H1 (cell line): ENCODE data around the gene PSG3. TPM values are rescaled to one million over a fixed set of nuclear protein-coding genes. Genes with fewer than 3 reads are reported as not detected.

ENCODE experiments used
- CTCF ChIA-PET: fragments of 300-600 bp; sonication (Branson Sonifier 250); formaldehyde crosslinking; loops from one replicate; lab custom pipeline; 2021; ENCODE audit not compliant: partially characterized antibody; lab: Charles Lee
- POLR2A ChIA-PET: fragments of 300-600 bp; sonication (Branson Sonifier 250); formaldehyde crosslinking; loops from one replicate; lab custom pipeline; 2021; ENCODE audit warnings: inconsistent platforms; ENCODE audit not compliant: partially characterized antibody; lab: Charles Lee
- DNase-seq, 2 experiments: peaks; one replicate each; pipeline versions ENCODE4 v3.0.0 to v3.0.0-alpha.2; 2010 to 2022; ENCODE audit warnings: low spot score in 2 of 2, low read depth in 1 of 2, mixed read lengths in 1 of 2
- FAIRE-seq: peaks from 2 replicates; lab custom pipeline; 2011; peaks lifted over from hg19 to GRCh38; lab: Jason Lieb, UNC
- H2AFZ ChIP-seq: 2 replicates; pipeline ENCODE4 v1.8.1; 2012; ENCODE audit warnings: low read length, inconsistent platforms
- H2AK5ac ChIP-seq: 2 replicates; pipeline ENCODE4 v1.6.1; 2013; ENCODE audit warnings: low read depth, low read length
- H2BK120ac ChIP-seq: replicated peaks from 2 replicates; pipeline ENCODE3; 2013; ENCODE audit warnings: low read depth, low read length, inconsistent platforms
- H2BK12ac ChIP-seq: 2 replicates; pipeline ENCODE4 v1.6.1; 2013; ENCODE audit warnings: low read depth, low read length
- H2BK15ac ChIP-seq: 2 replicates; pipeline ENCODE4 v1.6.1; 2013; ENCODE audit warnings: low read length
- H2BK20ac ChIP-seq: 2 replicates; pipeline ENCODE4 v1.6.1; 2013; ENCODE audit warnings: low read length
- H2BK5ac ChIP-seq: 2 replicates; pipeline ENCODE4 v1.6.1; 2013; ENCODE audit warnings: low read depth, low read length
- H3K14ac ChIP-seq: 2 replicates; pipeline ENCODE4 v1.6.1; 2013; ENCODE audit warnings: inconsistent platforms; ENCODE audit not compliant: insufficient read length
- H3K18ac ChIP-seq: 2 replicates; pipeline ENCODE4 v1.6.1; 2013; ENCODE audit warnings: low read length; ENCODE audit errors: extremely low read depth
- H3K23ac ChIP-seq: 2 replicates; pipeline ENCODE4 v1.6.1; 2013; ENCODE audit warnings: inconsistent platforms; ENCODE audit not compliant: insufficient read length
- H3K23me2 ChIP-seq: 2 replicates; pipeline ENCODE4 v1.6.1; 2013; ENCODE audit warnings: low read depth, low read length
- H3K27ac ChIP-seq: 2 replicates; pipeline ENCODE4 v1.6.1; 2011; ENCODE audit warnings: low read depth, low read length, inconsistent platforms
- H3K27me3 ChIP-seq, 4 experiments: replicated peaks in 1 of 4; 1 replicate in 1 of 4; 2 replicates in 3 of 4; pipeline versions ENCODE4 v1.6.1 to v1.8.1; 2011 to 2013; ENCODE audit warnings: low read length in 3 of 4, mild to moderate bottlenecking in 3 of 4, inconsistent platforms in 2 of 4, mixed read lengths in 2 of 4, moderate library complexity in 1 of 4; ENCODE audit not compliant: control insufficient read depth in 3 of 4, insufficient read depth in 3 of 4; ENCODE audit errors: extremely low read depth in 1 of 4
- H3K36me3 ChIP-seq, 4 experiments: 2 replicates each; pipeline versions ENCODE4 v1.6.1 to v1.8.1; 2011 to 2013; ENCODE audit warnings: mild to moderate bottlenecking in 4 of 4, low read length in 3 of 4, moderate library complexity in 2 of 4, control low read depth in 1 of 4, inconsistent platforms in 1 of 4; ENCODE audit not compliant: insufficient read depth in 4 of 4, control insufficient read depth in 2 of 4
- H3K4ac ChIP-seq: replicated peaks from 2 replicates; pipeline ENCODE3; 2013; ENCODE audit warnings: low read length, low read depth, mixed read lengths, inconsistent platforms; ENCODE audit not compliant: insufficient read length
- H3K4me1 ChIP-seq, 4 experiments: replicated peaks in 1 of 4; 1 replicate in 1 of 4; 2 replicates in 3 of 4; pipeline versions ENCODE4 v1.6.1 to v1.8.1; 2011 to 2013; ENCODE audit warnings: low read length in 3 of 4, inconsistent platforms in 2 of 4, mixed read lengths in 1 of 4; ENCODE audit not compliant: insufficient read depth in 4 of 4, control insufficient read depth in 3 of 4
- H3K4me2 ChIP-seq, 2 experiments: 2 replicates each; pipeline versions ENCODE4 v1.6.1 to v1.8.1; 2011 to 2013; ENCODE audit warnings: low read depth in 2 of 2, low read length in 2 of 2, control low read depth in 1 of 2, inconsistent platforms in 1 of 2, mild to moderate bottlenecking in 1 of 2; ENCODE audit not compliant: insufficient read depth in 1 of 2
- H3K4me3 ChIP-seq, 4 experiments: fragments of 200-600, 300-600 bp in 1 of 4; sonication (generic), shearing (Covaris generic), sonication (Bioruptor Twin) in 1 of 4; 2 replicates each; pipeline versions ENCODE4 v1.5.1 to v1.8.1; 2011 to 2016; ENCODE audit warnings: low read length in 4 of 4, low read depth in 3 of 4, control low read depth in 2 of 4, inconsistent platforms in 2 of 4, mild to moderate bottlenecking in 2 of 4, mixed read lengths in 1 of 4, moderate library complexity in 1 of 4; ENCODE audit not compliant: insufficient read depth in 2 of 4; ENCODE audit errors: extremely low read depth in 1 of 4
- H3K56ac ChIP-seq: replicated peaks from 2 replicates; pipeline ENCODE3; 2013; ENCODE audit warnings: low read depth, mild to moderate bottlenecking, mixed read lengths, low read length, inconsistent platforms; ENCODE audit not compliant: insufficient read length
- H3K79me1 ChIP-seq: 2 replicates; pipeline ENCODE4 v1.6.1; 2013; ENCODE audit warnings: low read depth, low read length, control low read depth
- H3K79me2 ChIP-seq, 2 experiments: 2 replicates each; pipeline versions ENCODE4 v1.6.1 to v1.8.1; 2012 to 2013; ENCODE audit warnings: low read length in 2 of 2, mild to moderate bottlenecking in 2 of 2, inconsistent platforms in 1 of 2; ENCODE audit not compliant: insufficient read depth in 2 of 2, control insufficient read depth in 1 of 2
- H3K9ac ChIP-seq, 4 experiments: replicated peaks in 1 of 4; 1 replicate in 1 of 4; 2 replicates in 3 of 4; pipeline versions ENCODE4 v1.6.1 to v1.8.1; 2011 to 2013; ENCODE audit warnings: low read depth in 3 of 4, low read length in 3 of 4, control low read depth in 2 of 4, mild to moderate bottlenecking in 2 of 4, moderate library complexity in 2 of 4, inconsistent platforms in 1 of 4; ENCODE audit errors: extremely low read depth in 1 of 4
- H3K9me3 ChIP-seq, 2 experiments: 2 replicates each; pipeline versions ENCODE4 v1.6.1 to v1.8.1; 2012 to 2013; ENCODE audit warnings: mild to moderate bottlenecking in 2 of 2, moderate library complexity in 2 of 2, control low read depth in 1 of 2, inconsistent platforms in 1 of 2, low read depth in 1 of 2, low read length in 1 of 2, mixed read lengths in 1 of 2; ENCODE audit not compliant: insufficient read depth in 2 of 2
- H4K20me1 ChIP-seq, 2 experiments: replicated peaks in 1 of 2; 2 replicates each; pipeline versions ENCODE3 to v1.8.1; 2011 to 2013; ENCODE audit warnings: inconsistent platforms in 2 of 2, low read length in 2 of 2, mild to moderate bottlenecking in 1 of 2; ENCODE audit not compliant: insufficient read depth in 2 of 2, control insufficient read depth in 1 of 2
- H4K5ac ChIP-seq: 2 replicates; pipeline ENCODE4 v1.6.1; 2013; ENCODE audit warnings: low read length, low read depth, mixed read lengths, inconsistent platforms; ENCODE audit not compliant: insufficient read length
- H4K8ac ChIP-seq: 2 replicates; pipeline ENCODE4 v1.8.0; 2013; ENCODE audit warnings: mild to moderate bottlenecking, moderate library complexity, low read length, inconsistent platforms; ENCODE audit not compliant: insufficient read depth; ENCODE audit errors: extremely low read depth
- H4K91ac ChIP-seq: replicated peaks from 2 replicates; pipeline ENCODE3; 2013; ENCODE audit warnings: low read length, mixed read lengths, inconsistent platforms; ENCODE audit not compliant: insufficient read length
- EGR1 ChIP-seq: IDR thresholded peaks from 2 replicates; pipeline ENCODE4 v1.6.1; 2011; ENCODE audit warnings: low read depth, low read length, borderline replicate concordance
- KDM4A ChIP-seq: IDR thresholded peaks from one replicate; pipeline ENCODE4 v1.7.1; 2012; ENCODE audit warnings: low read depth, mild to moderate bottlenecking, moderate library complexity, low read length, inconsistent platforms; ENCODE audit not compliant: severe bottlenecking
- MAFK ChIP-seq: IDR thresholded peaks from 2 replicates; pipeline ENCODE4 v1.6.1; 2012; ENCODE audit warnings: low read depth, mild to moderate bottlenecking, improper control_type of control experiment, low read length
- SP1 ChIP-seq: IDR thresholded peaks from 2 replicates; pipeline ENCODE4 v1.6.1; 2011; ENCODE audit warnings: low read depth, low read length
- SP2 ChIP-seq: IDR thresholded peaks from 2 replicates; pipeline ENCODE4 v1.6.1; 2012; ENCODE audit warnings: mild to moderate bottlenecking, low read length, inconsistent platforms
- WGBS, 2 experiments: shearing (Covaris generic) in 1 of 2; methylation state at CpG; one replicate each; pipeline versions ENCODE4 v1.1.6 to v1.1.7; 2013 to 2015; ENCODE audit warnings: low lambda C conversion rate in 2 of 2, mixed read lengths in 2 of 2, inconsistent platforms in 1 of 2, low coverage in 1 of 2, missing lambda C conversion rate in 1 of 2; ENCODE audit not compliant: insufficient replicate concordance in 2 of 2, insufficient coverage in 1 of 2, insufficient read length in 1 of 2; ENCODE audit errors: extremely low coverage in 1 of 2, missing lambda C conversion rate in 1 of 2; 5-methylcytosine and 5-hydroxymethylcytosine counted together
- polyA plus RNA-seq, 7 experiments: library from polyadenylated mRNA; depleted of rRNA in 3 of 7; stranded (reverse) in 5 of 7; unstranded in 2 of 7; fragments of >200 nt in 5 of 7; fragments of 200-250 nt in 2 of 7; gene quantifications; 1 replicate in 5 of 7; 2 replicates in 1 of 7; 4 replicates in 1 of 7; pipeline versions ENCODE4 v1.2.1 to v1.2.3, GENCODE V29; 2011 to 2013; ENCODE audit warnings: missing spikeins in 2 of 7, mixed read lengths in 2 of 7
- total RNA-seq: library from RNA; stranded (reverse); fragmentation: NEBNext Ultra II Directional; extraction: Animal tissue kit (Norgen Biotek cat#: 25700); gene quantifications from 2 replicates; pipeline ENCODE4 v1.2.1, GENCODE V29; 2021

The PSG3 gene
- total and polyA plus RNA-seq, 2 of the 8 experiments (the other 6 are each of a cell fraction or from before 2014, with no cell fraction given), result not detected

DNA sequence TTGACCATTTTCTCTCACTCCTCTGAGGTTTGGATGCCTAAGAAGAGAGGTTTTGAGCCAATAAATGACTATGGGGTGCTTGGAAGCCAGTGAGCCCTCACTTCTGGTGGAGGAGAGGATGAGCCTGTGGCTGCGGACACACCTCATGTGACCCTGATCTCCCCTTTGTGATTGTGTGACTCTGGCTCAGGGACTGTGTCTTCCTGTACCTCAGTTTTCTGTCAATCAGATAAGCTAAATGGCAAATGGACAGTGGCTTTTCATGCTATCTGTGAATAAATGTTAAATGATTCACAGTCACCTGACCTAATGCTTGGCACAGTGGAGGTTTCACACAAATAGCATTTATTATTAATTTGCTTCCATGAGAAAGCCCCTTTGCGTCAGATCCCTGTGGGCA lies 22.5 kb upstream of the PSG3 start:
- peaks cover 24 to 65% of the 10 kb centered on the region in 2 experiments; a peak in 3 of 4 replicates for H3K9me3 ChIP-seq
- no peaks in the 10 kb centered on the region; a peak in 1 of 7 replicates for H3K27me3 ChIP-seq
- no peak overlapping the region for H4K8ac ChIP-seq
- no peaks in the 10 kb centered on the region for H3K4me1 ChIP-seq
- H3K23me2 ChIP-seq, result no peaks in the 10 kb centered on the region
- no peak overlapping the region for H2BK12ac ChIP-seq
- DNase-seq (no peak), FAIRE-seq (no peak)
- CTCF ChIA-PET, result no interaction called here
- no peak overlapping the region for H3K9ac ChIP-seq
- H3K56ac ChIP-seq, result no peak overlapping the region
- no peak overlapping the region for H2AK5ac ChIP-seq
- H3K4me3 ChIP-seq, result no peak overlapping the region
- no peak overlapping the region for H3K23ac ChIP-seq
- H4K5ac ChIP-seq, result no peak overlapping the region
- H3K79me2 ChIP-seq, result no peaks in the 10 kb centered on the region
- H3K18ac ChIP-seq, result no peak overlapping the region
- no peak overlapping the region for H2BK15ac ChIP-seq
- no peak overlapping the region for H2BK5ac ChIP-seq
- no peaks in the 10 kb centered on the region for H4K20me1 ChIP-seq
- H4K91ac ChIP-seq, result no peak overlapping the region
- no peak overlapping the region for H3K4ac ChIP-seq
- POLR2A ChIA-PET, result no interaction called here
- no peak overlapping the region for H2AFZ ChIP-seq
- no peaks in the 10 kb centered on the region for H3K79me1 ChIP-seq
- H2BK20ac ChIP-seq, result no peak overlapping the region
- no peak overlapping the region for H2BK120ac ChIP-seq
- H3K14ac ChIP-seq, result no peak overlapping the region
- H3K4me2 ChIP-seq, result no peak overlapping the region
- no peak overlapping the region for H3K27ac ChIP-seq
- WGBS, 2 experiments, result 86% methylated on average over 2 of the region's 2 CpGs; no CpG with 5 or more reads in 1 of the 2 experiments
- H3K36me3 ChIP-seq, result no peaks in the 10 kb centered on the region
- no peak for TF ChIP-seq SP2
- no peak for TF ChIP-seq MAFK
- no peak for TF ChIP-seq SP1
- no peak for TF ChIP-seq KDM4A
- TF ChIP-seq EGR1, result no peak
